SJCRH30 (cell line): Measurements from ENCODE around the gene P4HA2. TPM values are rescaled to one million over a fixed set of nuclear protein-coding genes. Genes with fewer than 3 reads are reported as not detected.

ENCODE experiments used
- DNase-seq, 2 experiments: peaks; one replicate each; pipeline ENCODE4 v3.0.0-alpha.2; 2015 to 2020
- H3K27ac ChIP-seq: fragments of 250-450 bp; sonication (Bioruptor Pico); 2 replicates; pipeline ENCODE4 v1.5.1; 2020; ENCODE audit warnings: mild to moderate bottlenecking, moderate library complexity
- H3K27me3 ChIP-seq: fragments of 250-450 bp; sonication (Bioruptor Pico); 2 replicates; pipeline ENCODE4 v1.5.1; 2020; ENCODE audit warnings: mild to moderate bottlenecking, moderate library complexity
- H3K36me3 ChIP-seq: fragments of 250-450 bp; sonication (Bioruptor Pico); 2 replicates; pipeline ENCODE4 v1.5.1; 2020; ENCODE audit warnings: mild to moderate bottlenecking, moderate library complexity
- H3K4me1 ChIP-seq: fragments of 250-450 bp; sonication (Bioruptor Pico); 2 replicates; pipeline ENCODE4 v1.5.1; 2020; ENCODE audit warnings: mild to moderate bottlenecking, moderate library complexity
- H3K4me3 ChIP-seq: fragments of 250-450 bp; sonication (Bioruptor Pico); 2 replicates; pipeline ENCODE4 v1.5.1; 2020; ENCODE audit warnings: mild to moderate bottlenecking, moderate library complexity
- H3K9me3 ChIP-seq: fragments of 250-450 bp; sonication (Bioruptor Pico); replicated peaks from 2 replicates; pipeline ENCODE4 v1.5.1; 2020; ENCODE audit warnings: mild to moderate bottlenecking, moderate library complexity
- total RNA-seq: library from RNA; depleted of rRNA; stranded (reverse); fragments of >200 nt; shearing (Covaris generic); gene quantifications from 2 replicates; pipeline ENCODE4 v1.2.3, GENCODE V29; 2014

P4HA2 gene
- total RNA-seq, 1 experiment from 2014 or later, result 75.5 TPM

DNA sequence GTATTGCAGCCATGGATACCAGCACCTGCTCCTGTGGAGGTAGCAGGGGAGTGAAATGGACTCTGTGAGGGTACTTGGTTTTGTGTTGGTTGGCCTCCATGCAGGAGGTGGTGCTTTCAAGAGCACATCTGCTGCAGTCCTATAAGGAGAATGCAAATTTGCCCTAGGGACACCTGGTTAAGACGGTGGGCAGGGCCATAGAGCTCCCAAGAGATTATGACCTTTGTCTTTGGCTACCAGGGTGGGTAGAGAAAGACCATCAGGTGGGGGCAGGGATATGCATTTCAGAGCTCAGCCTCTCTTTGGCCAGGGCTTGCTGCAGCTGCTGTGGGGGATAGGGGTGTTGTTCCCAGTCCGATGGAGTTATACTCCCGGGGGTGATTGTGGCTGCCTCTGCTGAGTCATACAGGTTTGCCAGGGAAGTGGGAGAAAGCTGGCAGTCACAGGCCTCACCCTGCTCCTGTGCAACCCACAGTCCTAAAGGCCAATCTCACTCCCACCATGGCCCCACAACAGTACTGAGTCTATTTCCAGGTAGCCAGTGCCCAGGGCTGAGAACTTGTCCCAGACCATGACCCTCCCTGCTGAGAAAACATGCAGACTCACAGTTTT, 15.8 kb upstream of the P4HA2 start:
- H3K4me3 ChIP-seq, result no peak overlapping the region
- peak; percentile 34 to 37 for DNase-seq
- no peak overlapping the region for H3K27ac ChIP-seq
- peaks cover 8% of the 10 kb centered on the region for H3K9me3 ChIP-seq
- no peaks in the 10 kb centered on the region for H3K27me3 ChIP-seq
- no peaks in the 10 kb centered on the region for H3K36me3 ChIP-seq
- H3K4me1 ChIP-seq, result no peaks in the 10 kb centered on the region

DNA sequence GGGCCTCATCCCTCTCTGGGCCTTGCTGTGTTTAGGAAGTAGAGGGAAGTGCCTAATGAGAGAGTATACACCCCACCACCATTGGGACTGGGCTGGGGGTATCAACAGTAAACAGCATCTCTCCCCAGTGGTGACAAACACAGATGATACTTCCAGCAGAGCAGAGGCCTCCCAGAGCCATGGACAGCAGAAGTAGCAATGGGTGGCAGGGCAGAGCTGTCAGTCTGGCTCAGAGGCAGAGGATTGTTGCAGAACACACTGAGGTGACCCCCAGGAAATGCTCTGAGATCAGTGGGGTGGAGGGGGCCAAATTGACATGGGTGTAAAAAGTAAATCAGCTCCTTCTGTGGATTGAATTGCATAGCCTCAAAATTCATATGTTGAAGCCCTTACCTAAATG, 12.1 kb upstream of the P4HA2 start:
- Histone ChIP-seq H3K27me3 (no peaks in the 10 kb centered on the region), H3K4me3 (no peak overlapping the region), H3K27ac (no peak overlapping the region), H3K4me1 (peaks cover 18% of the 10 kb centered on the region), H3K9me3 (peaks cover 8% of the 10 kb centered on the region), H3K36me3 (no peaks in the 10 kb centered on the region)
- no peak for DNase-seq

DNA sequence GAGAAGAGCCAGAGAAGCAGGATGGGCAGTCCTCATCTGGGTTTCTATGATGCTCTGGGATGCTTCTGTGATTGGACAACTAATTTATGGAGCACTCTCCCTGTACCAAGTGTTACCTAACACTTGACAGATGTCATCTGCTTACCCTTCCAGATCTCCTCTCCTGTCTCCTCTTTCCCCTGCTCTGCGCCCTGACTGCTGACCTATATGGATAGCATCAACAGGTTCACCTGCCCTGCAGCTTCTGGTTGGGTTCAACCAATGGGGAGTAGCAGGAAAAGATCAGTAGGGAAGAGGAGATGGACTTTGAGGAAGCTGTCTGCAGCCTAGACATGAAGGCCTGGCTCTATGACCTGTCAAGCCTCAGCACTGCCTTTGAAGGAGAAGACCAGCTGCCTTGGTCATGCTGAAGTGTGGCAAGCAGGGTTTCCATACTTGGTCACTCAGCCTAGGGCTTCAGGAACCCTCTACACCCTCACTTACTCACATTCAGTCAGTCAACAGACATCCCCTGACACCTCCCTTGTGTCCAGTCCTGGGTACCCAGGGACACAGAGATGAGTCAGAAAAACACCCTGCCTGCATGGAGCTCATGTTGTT, 11.3 kb upstream of the P4HA2 start:
- Histone ChIP-seq H3K4me1 (peaks cover 26% of the 10 kb centered on the region), H3K4me3 (no peak overlapping the region), H3K27ac (no peak overlapping the region), H3K9me3 (peaks cover 3% of the 10 kb centered on the region; the same call in 1 of the 2 replicates), H3K27me3 (no peaks in the 10 kb centered on the region), H3K36me3 (no peaks in the 10 kb centered on the region)
- no peak for DNase-seq

GRCh38 chr5:132238169-132238744, 10.6 kb upstream of the P4HA2 start:
- no peaks in the 10 kb centered on the region for H3K36me3 ChIP-seq
- peak; percentile 82 to 88 for DNase-seq
- no peaks in the 10 kb centered on the region for H3K27me3 ChIP-seq
- peaks cover 29% of the 10 kb centered on the region for H3K4me1 ChIP-seq
- H3K4me3 ChIP-seq, result no peak overlapping the region
- H3K9me3 ChIP-seq, result 0 out of 2 replicates have a peak, but pooled peaks cover 3% of the 10 kb centered on the region
- H3K27ac ChIP-seq, result no peak overlapping the region

DNA sequence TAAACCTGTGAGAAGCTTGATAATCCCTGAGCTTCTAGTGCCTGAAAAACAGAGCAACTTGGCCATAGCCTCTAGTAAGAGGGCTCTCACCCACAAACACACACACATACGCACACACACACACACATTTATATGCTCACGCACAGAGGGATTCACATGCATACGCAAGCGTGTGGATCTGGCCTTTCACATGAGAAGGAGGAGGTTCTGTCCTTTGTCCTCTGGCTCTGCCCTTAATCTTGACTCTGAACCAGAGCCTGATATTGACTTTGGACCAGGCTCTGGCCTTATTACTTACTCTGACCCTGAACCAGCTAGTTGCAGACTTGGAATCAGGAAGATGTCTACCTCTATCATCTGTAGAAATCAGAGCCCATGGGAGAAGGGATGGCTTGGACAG, 10.0 kb upstream of the P4HA2 start:
- 0 out of 2 replicates have a peak, but pooled peaks cover 3% of the 10 kb centered on the region for H3K9me3 ChIP-seq
- H3K27ac ChIP-seq, result no peak overlapping the region
- peaks cover 29% of the 10 kb centered on the region for H3K4me1 ChIP-seq
- H3K27me3 ChIP-seq, result no peaks in the 10 kb centered on the region
- no peak overlapping the region for H3K4me3 ChIP-seq
- no peaks in the 10 kb centered on the region for H3K36me3 ChIP-seq
- no peak for DNase-seq

- peak; percentile 54 to 64 for DNase-seq
- Histone ChIP-seq H3K4me3 (no peak overlapping the region), H3K9me3 (0 out of 2 replicates have a peak, but pooled peaks cover 3% of the 10 kb centered on the region), H3K4me1 (peaks cover 29% of the 10 kb centered on the region), H3K27ac (no peak overlapping the region), H3K36me3 (no peaks in the 10 kb centered on the region), H3K27me3 (no peaks in the 10 kb centered on the region)
These were observed 9.5 kb upstream of the P4HA2 start for GRCh38 chr5:132237141-132237540.

GRCh38 chr5:132235340-132235739, 7.7 kb upstream of the P4HA2 start:
- no peak overlapping the region for H3K4me3 ChIP-seq
- no peak overlapping the region for H3K27ac ChIP-seq
- peaks cover 29% of the 10 kb centered on the region for H3K4me1 ChIP-seq
- H3K9me3 ChIP-seq, result no peaks in the 10 kb centered on the region
- no peaks in the 10 kb centered on the region for H3K36me3 ChIP-seq
- no peaks in the 10 kb centered on the region for H3K27me3 ChIP-seq
- DNase-seq, result no peak

DNA sequence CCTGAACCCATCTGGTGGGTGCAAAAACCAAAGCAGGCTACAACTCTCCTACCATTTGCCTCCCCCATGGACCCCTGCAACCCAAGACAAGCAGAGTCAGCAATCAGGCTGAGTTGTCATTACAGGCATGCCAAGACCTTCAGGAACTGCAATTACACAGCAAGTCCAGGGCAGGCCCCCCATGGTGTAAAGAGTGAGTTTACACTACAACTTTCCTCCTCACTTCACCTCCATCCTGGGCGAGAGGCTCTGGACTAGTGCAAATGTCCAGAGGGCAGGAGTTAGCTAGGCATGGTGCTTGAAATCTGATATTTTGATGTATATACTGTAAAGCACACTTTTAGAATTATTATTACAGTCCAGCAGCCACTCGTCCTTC, 7.0 kb upstream of the P4HA2 start:
- H3K4me1 ChIP-seq, result peaks cover 29% of the 10 kb centered on the region
- H3K27ac ChIP-seq, result no peak overlapping the region
- H3K27me3 ChIP-seq, result no peaks in the 10 kb centered on the region
- H3K9me3 ChIP-seq, result no peaks in the 10 kb centered on the region
- H3K36me3 ChIP-seq, result no peaks in the 10 kb centered on the region
- no peak overlapping the region for H3K4me3 ChIP-seq
- DNase-seq, result no peak

DNA sequence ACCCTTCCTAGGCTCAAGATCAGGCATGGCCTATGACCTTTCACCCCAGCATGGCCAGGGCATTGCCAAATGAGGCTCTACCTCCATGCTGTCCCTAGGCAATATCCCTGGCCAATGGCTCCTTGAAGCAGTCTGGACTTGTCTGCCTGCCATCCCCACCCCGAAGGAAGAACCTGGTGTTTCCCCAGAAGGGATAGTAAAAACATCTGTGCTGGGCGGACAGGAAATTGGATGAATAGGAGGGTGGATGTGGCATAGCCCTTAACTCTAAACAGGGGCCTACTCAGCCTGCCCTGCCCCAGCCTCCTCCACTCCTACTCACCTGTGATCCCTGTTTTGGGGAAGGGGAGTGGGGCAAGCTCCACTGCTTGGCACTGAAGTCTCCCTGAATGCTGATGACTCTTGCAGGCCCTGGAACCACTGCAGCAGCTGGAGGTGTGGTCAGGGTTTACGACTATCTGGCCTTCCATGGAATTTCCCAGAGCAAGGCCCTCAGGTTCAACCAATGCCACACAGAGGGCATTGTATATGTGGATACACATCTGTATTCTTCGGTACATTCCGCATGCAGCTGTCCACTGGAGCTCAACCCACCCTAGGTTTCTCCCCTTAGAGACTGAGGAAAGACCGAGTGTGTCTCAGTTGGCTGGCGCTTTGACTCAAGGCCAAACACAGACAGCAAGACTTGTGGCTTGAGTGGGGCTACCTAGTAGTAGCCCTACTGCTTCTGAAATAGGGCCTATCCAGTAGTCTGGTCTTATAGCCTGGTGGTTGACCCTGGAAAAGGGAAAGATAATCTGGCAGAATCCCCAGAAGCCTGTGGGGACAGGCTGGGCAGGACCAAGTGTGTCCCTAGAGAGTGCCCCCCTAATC, 6.4 kb upstream of the P4HA2 start:
- Histone ChIP-seq H3K4me3 (no peak overlapping the region), H3K4me1 (peaks cover 29% of the 10 kb centered on the region), H3K9me3 (no peaks in the 10 kb centered on the region), H3K27me3 (no peaks in the 10 kb centered on the region), H3K27ac (no peak overlapping the region), H3K36me3 (no peaks in the 10 kb centered on the region)
- peak; percentile 31 to 53 for DNase-seq

- Histone ChIP-seq H3K27me3 (no peaks in the 10 kb centered on the region), H3K4me1 (peaks cover 29% of the 10 kb centered on the region), H3K27ac (no peak overlapping the region), H3K36me3 (no peaks in the 10 kb centered on the region), H3K4me3 (no peak overlapping the region), H3K9me3 (no peaks in the 10 kb centered on the region)
- DNase-seq, result no peak
These were observed 5.4 kb upstream of the P4HA2 start for GRCh38 chr5:132233081-132233480.

DNA sequence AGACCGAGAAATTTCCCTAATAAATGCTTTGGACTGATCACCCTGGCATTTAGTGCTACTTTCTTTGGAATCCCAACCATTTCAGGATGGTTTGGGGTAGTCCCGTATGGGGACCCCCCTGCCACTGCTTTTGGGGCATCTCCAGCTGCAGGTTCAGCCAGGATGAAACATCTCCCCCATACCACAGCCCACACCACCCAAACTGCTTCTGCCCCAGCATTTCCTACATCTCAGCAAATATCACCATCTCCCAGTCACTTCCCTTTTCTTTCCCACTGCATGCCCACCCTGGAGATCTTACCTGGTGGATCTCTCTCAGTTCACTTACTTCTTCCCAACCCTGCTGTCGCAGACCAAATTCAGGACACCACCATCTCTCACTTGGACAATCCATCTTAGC, 4.8 kb upstream of the P4HA2 start:
- no peaks in the 10 kb centered on the region for H3K36me3 ChIP-seq
- DNase-seq, result no peak
- H3K9me3 ChIP-seq, result no peaks in the 10 kb centered on the region
- peaks cover 23% of the 10 kb centered on the region for H3K4me1 ChIP-seq
- no peak overlapping the region for H3K4me3 ChIP-seq
- H3K27me3 ChIP-seq, result no peaks in the 10 kb centered on the region
- no peak overlapping the region for H3K27ac ChIP-seq

GRCh38 chr5:132230871-132231270, 3.2 kb upstream of the P4HA2 start:
- H3K9me3 ChIP-seq, result no peaks in the 10 kb centered on the region
- no peak overlapping the region for H3K4me3 ChIP-seq
- H3K27me3 ChIP-seq, result no peaks in the 10 kb centered on the region
- no peak for DNase-seq
- H3K36me3 ChIP-seq, result no peaks in the 10 kb centered on the region
- H3K4me1 ChIP-seq, result peaks cover 21% of the 10 kb centered on the region
- H3K27ac ChIP-seq, result no peak overlapping the region

- Histone ChIP-seq H3K9me3 (no peaks in the 10 kb centered on the region), H3K4me1 (peaks cover 27% of the 10 kb centered on the region), H3K27ac (no peak overlapping the region), H3K36me3 (no peaks in the 10 kb centered on the region), H3K4me3 (no peak overlapping the region), H3K27me3 (no peaks in the 10 kb centered on the region)
- DNase-seq, result no peak
These were observed 1.6 kb upstream of the P4HA2 start for GRCh38 chr5:132229236-132229635.

- Histone ChIP-seq H3K4me1 (peaks cover 29% of the 10 kb centered on the region), H3K27ac (peak overlapping the region; percentile 84), H3K9me3 (no peaks in the 10 kb centered on the region), H3K36me3 (no peaks in the 10 kb centered on the region), H3K27me3 (no peaks in the 10 kb centered on the region), H3K4me3 (peak overlapping the region; percentile 88)
- no peak for DNase-seq
These were observed 785 bp upstream of the P4HA2 start for GRCh38 chr5:132228241-132229035.
